PC-3 (cell line): ENCODE data around the gene ATN1. TPM values are rescaled to one million over a fixed set of nuclear protein-coding genes. Genes with fewer than 3 reads are reported as not detected.
"Not testable (repeated sequence)": the region's sequence is repeated elsewhere in the genome, so short reads cannot be mapped to it uniquely, and the experiment has no call there.

Experiments used
- ATAC-seq: fragments of 200-7000 bp; cut with Tn5 transposase; 2 replicates; pipeline ENCODE4 v1.9.1; 2020; ENCODE audit warnings: mild to moderate bottlenecking, moderate library complexity
- BruUV-seq: library from RNA; stranded (reverse); fragments of 400-500 nt; replicated peaks from 2 replicates; lab custom pipeline; 2021; lab: Mats Ljungman, UMichigan
- CTCF ChIA-PET: fragments of 300-600 bp; sonication (Branson Sonifier 250); formaldehyde crosslinking; loops from one replicate; lab custom pipeline; 2022; ENCODE audit warnings: antibody characterized with exemption; lab: Charles Lee
- POLR2A ChIA-PET: fragments of 300-600 bp; sonication (Branson Sonifier 250); formaldehyde crosslinking; loops from one replicate; lab custom pipeline; 2022; ENCODE audit warnings: antibody characterized with exemption; ENCODE audit not compliant: unreplicated experiment; lab: Charles Lee
- DNase-seq: peaks from one replicate; pipeline ENCODE4 v3.0.0-alpha.2; 2015
- H2AFZ ChIP-seq: fragments of 300-600 bp; sonication (generic); 2 replicates; pipeline ENCODE4 v1.6.0; 2016; ENCODE audit warnings: antibody characterized with exemption, low read length
- H3F3A ChIP-seq: fragments of 300-600 bp; sonication (generic); one replicate; pipeline ENCODE4 v1.6.0; 2017; ENCODE audit warnings: antibody characterized with exemption, low read length, control low read depth, mild to moderate bottlenecking; ENCODE audit not compliant: unreplicated experiment
- H3K27ac ChIP-seq: fragments of 300-600 bp; sonication (generic); 2 replicates; pipeline ENCODE4 v1.5.1; 2016; ENCODE audit warnings: mild to moderate bottlenecking, low read length
- H3K27me3 ChIP-seq: fragments of 300-600 bp; sonication (generic); 2 replicates; pipeline ENCODE4 v1.6.1; 2016; ENCODE audit warnings: low read length, mixed read lengths
- H3K36me3 ChIP-seq: fragments of 300-600 bp; sonication (generic); 2 replicates; pipeline ENCODE4 v1.6.1; 2016; ENCODE audit warnings: low read depth, mixed run types, low read length, mixed read lengths
- H3K4me1 ChIP-seq: fragments of 300-600 bp; sonication (generic); 2 replicates; pipeline ENCODE4 v1.5.1; 2016; ENCODE audit warnings: low read length; ENCODE audit not compliant: insufficient read depth
- H3K4me2 ChIP-seq: fragments of 300-600 bp; sonication (generic); 2 replicates; pipeline ENCODE4 v1.6.0; 2016; ENCODE audit warnings: low read length
- H3K4me3 ChIP-seq: fragments of 300-600 bp; sonication (generic); 2 replicates; pipeline ENCODE4 v1.5.1; 2016; ENCODE audit warnings: mild to moderate bottlenecking, low read length, mixed read lengths
- H3K79me2 ChIP-seq: fragments of 300-600 bp; sonication (generic); 2 replicates; pipeline ENCODE4 v1.6.1; 2017; ENCODE audit warnings: low read length, mixed read lengths
- H3K9ac ChIP-seq: fragments of 300-600 bp; sonication (generic); 2 replicates; pipeline ENCODE4 v1.6.0; 2016; ENCODE audit warnings: mild to moderate bottlenecking, low read length
- H3K9me2 ChIP-seq: fragments of 300-600 bp; sonication (generic); replicated peaks from 2 replicates; pipeline ENCODE4 v1.6.1; 2016; ENCODE audit warnings: mixed run types, low read length, mixed read lengths
- H3K9me3 ChIP-seq: fragments of 300-600 bp; sonication (generic); 2 replicates; pipeline ENCODE4 v1.6.1; 2016; ENCODE audit warnings: low read length, mixed read lengths
- H4K20me1 ChIP-seq: fragments of 300-600 bp; sonication (generic); 2 replicates; pipeline ENCODE4 v1.6.1; 2016; ENCODE audit warnings: low read length, mixed read lengths
- CTCF ChIP-seq: fragments of 300-600 bp; sonication (generic); conservative IDR thresholded peaks from 2 replicates; pipeline ENCODE4 v1.5.1; 2017; ENCODE audit warnings: antibody characterized with exemption, low read depth, mild to moderate bottlenecking, low read length
- EZH2 ChIP-seq: fragments of 300-600 bp; sonication (generic); IDR thresholded peaks from one replicate; pipeline ENCODE4 v1.6.1; 2017; ENCODE audit warnings: antibody characterized with exemption, mild to moderate bottlenecking, low read length; ENCODE audit not compliant: unreplicated experiment
- EZH2phosphoT487 ChIP-seq: fragments of 300-600 bp; sonication (generic); IDR thresholded peaks from 2 replicates; pipeline ENCODE4 v1.6.1; 2018; ENCODE audit warnings: mild to moderate bottlenecking, antibody characterized with exemption, low read length, borderline replicate concordance
- intact Hi-C: fragments of 100-400 bp; cut with micrococcal nuclease; formaldehyde crosslinking; loops from 2 replicates; pipeline ENCODE4 v1.9.0; 2023
- total RNA-seq: library from RNA; depleted of rRNA; stranded (reverse); fragments of >200 nt; gene quantifications from 2 replicates; pipeline ENCODE4 v1.2.3, GENCODE V29; 2014

The ATN1 gene
- total RNA-seq, 1 experiment from 2014 or later: 11.6 TPM

- Histone ChIP-seq H3K27ac (no peak overlapping the region), H3F3A (no peaks in the 10 kb centered on the region), H2AFZ (no peak overlapping the region), H4K20me1 (no peaks in the 10 kb centered on the region), H3K4me3 (no peak overlapping the region), H3K9me2 (no peaks in the 10 kb centered on the region), H3K27me3 (no peaks in the 10 kb centered on the region), H3K4me1 (peaks cover 5% of the 10 kb centered on the region; the same call in 1 of the 2 replicates), H3K36me3 (no peaks in the 10 kb centered on the region), H3K4me2 (no peak overlapping the region), H3K9me3 (no peaks in the 10 kb centered on the region), H3K79me2 (no peaks in the 10 kb centered on the region), H3K9ac (no peak overlapping the region)
- intact Hi-C loops: no loop called here
- DNase-seq: no peak
- BruUV-seq: no TSS peak
- CTCF ChIA-PET: no interaction called here
- no peak for ATAC-seq
- TF ChIP-seq CTCF: no peak
- no peak for TF ChIP-seq EZH2
- no peak for TF ChIP-seq EZH2phosphoT487
- POLR2A ChIA-PET: no interaction called here
Observed at GRCh38 chr12:6883683-6884082, 44.1 kb upstream of the ATN1 start.

DNA sequence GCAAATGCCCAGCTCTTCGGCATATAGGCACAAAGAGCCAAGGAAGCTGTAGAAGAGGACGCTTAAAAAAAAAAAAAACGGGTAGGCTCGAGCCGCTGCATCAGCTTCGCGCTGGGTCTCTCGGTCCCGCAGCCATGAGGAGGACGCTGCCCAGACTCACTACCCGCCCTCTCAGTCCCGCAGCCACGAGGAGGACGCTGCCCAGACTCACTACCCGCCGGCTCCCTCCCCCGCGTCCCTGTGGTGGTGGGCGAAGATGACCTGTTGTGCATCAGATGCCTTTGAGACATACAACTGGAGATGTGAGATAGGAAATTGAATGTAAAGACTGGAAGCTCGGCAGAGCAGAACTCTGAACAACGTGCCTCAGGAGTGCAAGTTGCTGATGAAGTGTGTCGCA is 43.2 kb upstream of the ATN1 start:
- H3K4me3 ChIP-seq: no peak overlapping the region
- intact Hi-C loops: no loop called here
- no peaks in the 10 kb centered on the region for H3K79me2 ChIP-seq
- peaks cover 5% of the 10 kb centered on the region; the same call in 1 of the 2 replicates for H3K4me1 ChIP-seq
- BruUV-seq: no TSS peak
- ChIA-PET POLR2A (no interaction called here), CTCF (no interaction called here)
- no peaks in the 10 kb centered on the region for H3F3A ChIP-seq
- no peak overlapping the region for H3K27ac ChIP-seq
- no peak overlapping the region for H3K4me2 ChIP-seq
- no peak overlapping the region for H2AFZ ChIP-seq
- H3K9me2 ChIP-seq: no peaks in the 10 kb centered on the region
- H3K9ac ChIP-seq: no peak overlapping the region
- DNase-seq: no peak
- H3K36me3 ChIP-seq: no peaks in the 10 kb centered on the region
- no peaks in the 10 kb centered on the region for H4K20me1 ChIP-seq
- no peak for ATAC-seq
- no peaks in the 10 kb centered on the region for H3K9me3 ChIP-seq
- TF ChIP-seq EZH2phosphoT487 (no peak), EZH2 (no peak), CTCF (no peak)
- no peaks in the 10 kb centered on the region for H3K27me3 ChIP-seq

DNA sequence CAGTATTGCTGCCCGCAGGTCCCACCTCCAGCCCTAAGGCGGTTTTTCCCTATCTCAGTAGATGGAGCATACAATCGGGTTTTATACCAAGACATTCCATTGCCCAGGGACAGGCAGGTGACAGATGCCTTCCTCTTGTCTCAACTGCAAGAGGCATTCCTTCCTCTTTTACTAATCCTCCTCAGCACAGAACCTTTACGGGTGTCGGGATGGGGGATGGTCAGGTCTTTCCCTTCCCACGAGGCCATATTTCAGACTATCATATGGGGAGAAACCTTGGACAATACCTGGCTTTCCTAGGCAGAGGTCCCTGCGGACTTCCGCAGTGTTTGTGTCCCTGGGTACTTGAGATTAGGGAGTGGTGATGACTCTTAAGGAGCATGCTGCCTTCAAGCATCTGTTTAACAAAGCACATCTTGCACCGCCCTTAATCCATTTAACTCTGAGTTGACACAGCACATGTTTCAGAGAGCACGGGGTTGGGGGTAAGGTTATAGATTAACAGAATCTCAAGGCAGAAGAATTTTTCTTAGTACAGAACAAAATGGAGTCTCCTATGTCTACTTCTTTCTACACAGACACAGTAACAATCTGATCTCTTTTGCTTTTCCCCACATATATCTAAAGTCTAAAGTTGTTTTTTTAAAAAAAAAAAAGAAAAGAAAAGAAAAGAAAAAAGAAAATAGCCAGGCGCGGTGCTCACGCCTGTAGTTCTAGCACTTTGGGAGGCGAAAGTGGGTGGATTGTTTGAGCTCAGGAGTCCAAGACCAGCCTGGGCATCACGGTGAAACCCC is 41.4 kb upstream of the ATN1 start:
- BruUV-seq, H3K9ac ChIP-seq, intact Hi-C loops, H2AFZ ChIP-seq, H4K20me1 ChIP-seq, H3K9me2 ChIP-seq, H3K27ac ChIP-seq, H3K36me3 ChIP-seq, POLR2A ChIA-PET, H3K27me3 ChIP-seq, CTCF ChIA-PET, DNase-seq, H3K79me2 ChIP-seq, H3K4me2 ChIP-seq, H3F3A ChIP-seq, H3K9me3 ChIP-seq, ATAC-seq, H3K4me3 ChIP-seq, H3K4me1 ChIP-seq: not testable (repeated sequence)
